T-helper 9 cell (primary cell): Measurements from ENCODE around the gene SLC35C1.
"Not testable (repeated sequence)": the region's sequence is repeated elsewhere in the genome, so short reads cannot be mapped to it uniquely, and the experiment has no call there.

ENCODE experiments used
- DNase-seq: peaks from one replicate; pipeline ENCODE4 v3.0.0-alpha.2; 2020

SLC35C1 gene

DNA sequence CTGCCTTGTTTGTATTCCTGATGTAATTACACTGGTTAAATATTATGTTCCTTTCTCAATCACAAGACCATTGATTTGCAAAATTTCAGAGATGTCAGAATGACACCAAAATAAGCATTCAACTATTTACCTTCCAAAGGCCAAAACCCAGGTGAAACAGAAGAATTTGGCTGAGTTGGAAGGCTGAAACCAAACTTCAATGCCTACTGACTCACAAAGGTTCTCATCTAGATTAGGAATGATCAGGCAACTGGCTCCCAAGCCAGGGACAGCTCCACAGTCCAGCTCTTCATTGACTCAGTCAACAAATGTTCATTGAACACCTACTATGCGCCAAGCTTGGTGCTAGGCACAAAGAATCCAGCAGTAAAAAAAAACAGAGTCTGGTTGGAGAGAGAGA, 13.4 kb upstream of the SLC35C1 start:
- no peak for DNase-seq

DNA sequence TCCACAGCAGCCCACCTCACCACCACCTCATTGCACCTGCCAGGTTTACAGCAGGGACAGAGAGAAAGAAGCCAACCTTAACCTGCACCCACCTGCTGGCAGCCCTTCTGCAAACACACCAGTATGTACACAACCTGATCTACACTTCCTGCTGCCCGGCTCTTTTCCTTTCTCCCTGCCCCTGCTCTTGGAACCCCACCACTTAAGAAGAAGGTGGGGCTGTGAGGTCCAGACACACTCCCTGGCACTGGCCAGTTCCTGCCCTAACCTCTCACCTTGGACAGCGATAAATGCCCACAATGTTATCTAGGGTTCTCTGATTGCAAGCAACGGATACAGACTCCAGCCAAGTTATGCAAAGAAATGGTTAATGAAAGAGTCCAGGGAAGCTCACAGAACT, 10.8 kb upstream of the SLC35C1 start:
- no peak for DNase-seq

DNA sequence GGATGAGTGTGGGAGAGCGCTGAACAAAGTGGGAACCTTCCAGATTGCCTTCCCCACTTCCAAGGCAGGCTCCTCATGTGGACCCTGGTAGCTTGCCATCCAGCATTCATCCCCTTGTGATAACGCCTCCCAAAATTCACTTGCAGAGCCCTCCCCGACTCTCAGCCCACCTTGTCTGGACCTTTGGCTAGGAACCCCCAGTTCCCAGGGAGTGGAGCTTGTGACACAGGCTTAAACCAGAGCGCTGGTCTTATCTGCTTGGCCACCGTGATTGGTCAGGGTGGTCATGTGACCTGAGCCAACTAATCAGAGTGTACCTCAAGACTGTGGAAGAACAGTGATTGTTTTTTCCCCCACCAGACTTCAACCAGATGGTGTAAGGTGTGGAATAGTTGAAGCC, 9.6 kb upstream of the SLC35C1 start:
- no peak for DNase-seq

DNA sequence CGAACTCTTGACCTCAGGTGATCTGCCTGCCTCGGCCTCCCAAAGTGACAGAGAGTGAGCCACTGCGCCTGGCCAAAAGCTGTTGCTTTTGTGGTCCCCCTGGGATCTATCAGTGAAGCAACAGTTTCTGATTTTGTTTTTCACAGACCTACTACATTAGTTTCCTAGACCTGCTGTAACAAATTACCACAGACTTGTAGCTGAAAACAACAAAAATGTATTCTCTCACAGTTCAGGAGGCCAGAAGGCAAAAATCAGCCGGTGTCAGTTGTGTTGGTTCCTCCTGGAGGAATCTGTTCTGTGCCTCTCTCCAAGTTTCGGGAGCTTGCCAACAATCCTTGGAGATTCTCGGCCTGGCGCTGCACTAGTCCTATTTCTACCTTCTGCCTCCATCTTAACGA, 8.5 kb upstream of the SLC35C1 start:
- DNase-seq: no peak

DNA sequence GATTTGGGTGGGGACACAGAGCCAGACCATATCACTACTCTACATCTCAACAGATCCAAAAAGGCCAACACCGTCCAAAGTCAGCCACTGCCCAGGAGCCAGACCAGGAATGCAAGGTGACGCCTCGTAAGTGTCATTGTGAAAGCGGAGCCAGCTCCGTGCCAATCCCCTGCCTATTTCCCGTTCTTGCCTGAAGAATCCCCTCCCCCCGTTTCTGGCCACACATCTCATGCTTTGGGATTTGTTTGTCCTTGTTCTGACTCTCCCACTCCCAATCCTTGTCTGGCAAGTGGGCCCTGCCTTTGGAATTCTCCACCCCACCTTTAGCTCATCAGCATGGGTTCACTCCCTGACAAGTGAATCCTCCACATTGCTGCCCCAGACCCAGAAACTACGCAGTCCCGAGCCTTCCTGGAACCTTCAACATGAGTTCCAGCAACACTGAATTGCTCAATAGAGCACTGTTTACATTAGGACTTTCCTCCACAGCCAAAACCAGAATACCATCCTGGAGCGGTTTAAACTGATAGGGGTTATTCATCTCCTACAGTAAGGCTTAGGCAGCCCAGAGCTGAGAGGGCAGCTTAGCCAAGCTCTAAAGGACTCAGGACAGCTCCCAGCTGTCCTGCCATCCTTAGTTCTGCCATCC, 6.0 kb upstream of the SLC35C1 start:
- no peak for DNase-seq

DNA sequence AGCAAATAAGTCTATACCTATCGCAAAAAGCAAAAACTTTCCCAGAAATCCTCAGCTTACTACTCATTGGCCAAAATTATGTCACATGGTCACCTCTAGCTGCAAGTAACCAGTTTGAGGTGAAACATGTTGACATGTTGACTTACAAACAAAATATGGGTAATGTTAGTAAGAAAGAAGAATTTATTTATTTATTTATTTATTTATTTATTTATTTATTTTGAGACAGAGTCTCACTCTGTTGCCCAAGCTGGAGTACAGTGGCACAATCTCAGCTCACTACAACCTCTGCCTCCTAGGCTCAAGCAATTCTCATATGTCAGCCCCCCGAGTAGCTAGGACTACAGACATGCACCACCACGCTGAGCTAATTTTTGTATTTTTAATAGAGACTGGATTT, 5.4 kb upstream of the SLC35C1 start:
- no peak for DNase-seq

DNA sequence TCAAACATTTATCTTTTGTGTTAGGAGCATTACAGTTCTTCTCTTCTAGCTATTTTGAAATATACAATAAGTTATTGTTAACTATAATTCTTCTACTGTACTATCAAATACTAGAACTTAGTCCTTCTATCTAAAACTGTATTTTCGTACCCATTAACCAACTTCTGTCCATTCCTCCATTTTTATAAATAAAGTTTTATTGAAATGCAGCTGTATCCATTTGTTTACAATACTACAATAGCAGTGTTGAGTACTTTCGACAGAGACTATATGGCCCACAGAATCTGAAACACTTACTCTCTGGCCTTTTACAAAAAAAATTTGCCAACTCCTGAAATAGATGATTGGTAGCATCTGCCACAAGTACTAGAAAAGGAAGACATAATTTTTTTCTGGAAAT, 4.7 kb upstream of the SLC35C1 start:
- DNase-seq: no peak

DNA sequence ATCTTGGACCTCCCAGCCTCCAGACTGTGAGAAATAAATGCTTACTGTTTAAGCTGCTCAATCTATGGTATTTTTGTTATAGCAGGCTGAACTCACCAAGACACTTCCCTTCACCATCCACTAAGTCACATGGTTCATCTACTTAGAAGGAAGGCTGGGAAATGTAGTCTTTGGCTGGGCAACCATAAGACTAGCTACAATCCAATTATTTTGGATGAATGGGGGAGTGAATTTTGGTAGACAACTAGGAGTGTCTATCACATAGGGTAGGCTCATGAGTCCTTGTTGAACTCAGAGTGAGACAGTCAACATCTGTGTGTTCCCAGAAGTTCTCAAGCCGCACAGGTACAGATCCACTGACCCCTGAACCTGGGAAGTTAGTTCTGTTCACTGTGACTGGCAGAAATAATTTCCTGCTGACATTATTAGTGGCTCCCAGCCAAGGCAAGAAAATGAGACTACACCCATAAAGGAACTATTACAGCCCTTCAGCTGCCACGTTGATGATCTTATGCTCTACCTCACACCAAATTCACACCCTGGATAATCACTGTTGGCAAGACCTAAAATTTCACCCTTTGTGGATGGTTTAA, 3.1 kb upstream of the SLC35C1 start:
- no peak for DNase-seq

DNA sequence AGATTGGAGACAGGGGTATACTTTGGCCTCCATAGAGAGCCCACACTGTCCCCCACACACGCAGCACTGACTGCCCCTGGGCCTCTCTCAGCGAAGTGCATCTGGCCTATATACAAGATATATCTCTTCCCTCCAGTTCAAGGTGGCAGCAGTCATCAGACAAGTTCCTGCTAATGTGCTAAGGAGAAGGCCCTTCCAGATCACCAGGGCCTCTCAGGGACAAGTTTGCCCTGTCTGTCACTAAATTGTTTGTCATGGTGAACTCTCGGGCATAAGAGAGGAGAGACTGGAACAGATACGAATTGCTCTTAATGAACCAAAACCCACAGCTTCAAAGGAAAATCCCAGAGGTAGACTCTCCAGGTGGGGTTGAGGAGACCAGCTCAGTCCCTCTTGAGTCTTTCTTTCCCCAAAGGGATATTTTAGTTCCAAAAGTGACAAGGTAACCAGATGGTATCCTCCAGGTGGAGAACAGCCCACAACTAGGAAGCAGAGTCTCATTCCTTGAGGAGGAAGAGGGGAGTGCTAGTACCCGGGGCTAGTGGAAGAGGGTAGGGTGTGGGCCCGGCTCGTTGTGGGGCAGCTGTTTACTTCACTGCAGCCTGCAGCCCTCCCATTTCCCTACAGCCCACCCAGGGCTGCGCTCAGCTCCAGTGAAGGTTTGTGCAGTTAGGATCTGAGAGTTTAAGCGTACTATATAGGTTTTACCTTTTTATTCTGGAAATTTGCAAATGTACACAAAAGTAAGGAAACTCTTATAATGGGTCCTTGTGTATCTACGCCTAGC, 2.2 kb upstream of the SLC35C1 start:
- no peak for DNase-seq

DNA sequence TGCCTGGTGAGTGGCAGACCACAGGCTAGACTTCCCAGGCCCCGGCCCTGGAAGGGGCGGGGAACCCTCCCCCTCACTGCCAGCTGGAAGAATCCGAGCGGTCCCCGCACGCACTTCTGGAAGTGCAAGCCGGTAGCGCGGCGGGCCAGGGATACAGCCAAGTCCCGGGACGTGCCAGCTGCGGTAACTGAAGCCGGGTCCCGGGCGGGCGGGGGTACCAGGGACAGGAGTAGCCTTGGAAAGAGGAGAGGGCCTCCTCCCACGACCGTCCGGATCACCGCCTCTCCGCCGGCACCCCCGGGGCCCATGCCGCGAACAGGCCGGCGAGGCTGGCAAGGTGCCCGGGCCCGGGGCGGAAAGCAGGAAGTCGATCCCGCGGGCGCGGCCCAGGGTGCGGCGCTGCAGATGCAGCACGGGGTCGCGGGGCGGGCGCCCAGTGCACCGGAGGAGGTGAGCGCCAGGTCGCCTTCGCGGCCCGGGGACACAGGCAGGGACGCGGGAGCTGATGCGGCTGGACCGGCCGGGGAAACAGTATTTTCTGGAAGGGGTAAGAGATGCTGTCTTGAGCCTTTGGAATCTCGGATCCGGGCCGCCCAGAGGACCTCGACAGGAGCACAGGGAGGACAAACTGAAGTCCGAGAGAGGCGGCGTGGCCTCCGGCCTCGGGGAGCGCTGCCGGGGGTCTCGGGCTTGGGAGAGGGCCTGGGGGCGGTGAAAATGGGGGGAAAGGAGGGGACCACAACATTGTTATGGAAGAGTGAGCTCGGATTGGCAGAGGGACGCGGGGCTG, 783 bp upstream of the SLC35C1 start:
- DNase-seq: peak; percentile 61

DNA sequence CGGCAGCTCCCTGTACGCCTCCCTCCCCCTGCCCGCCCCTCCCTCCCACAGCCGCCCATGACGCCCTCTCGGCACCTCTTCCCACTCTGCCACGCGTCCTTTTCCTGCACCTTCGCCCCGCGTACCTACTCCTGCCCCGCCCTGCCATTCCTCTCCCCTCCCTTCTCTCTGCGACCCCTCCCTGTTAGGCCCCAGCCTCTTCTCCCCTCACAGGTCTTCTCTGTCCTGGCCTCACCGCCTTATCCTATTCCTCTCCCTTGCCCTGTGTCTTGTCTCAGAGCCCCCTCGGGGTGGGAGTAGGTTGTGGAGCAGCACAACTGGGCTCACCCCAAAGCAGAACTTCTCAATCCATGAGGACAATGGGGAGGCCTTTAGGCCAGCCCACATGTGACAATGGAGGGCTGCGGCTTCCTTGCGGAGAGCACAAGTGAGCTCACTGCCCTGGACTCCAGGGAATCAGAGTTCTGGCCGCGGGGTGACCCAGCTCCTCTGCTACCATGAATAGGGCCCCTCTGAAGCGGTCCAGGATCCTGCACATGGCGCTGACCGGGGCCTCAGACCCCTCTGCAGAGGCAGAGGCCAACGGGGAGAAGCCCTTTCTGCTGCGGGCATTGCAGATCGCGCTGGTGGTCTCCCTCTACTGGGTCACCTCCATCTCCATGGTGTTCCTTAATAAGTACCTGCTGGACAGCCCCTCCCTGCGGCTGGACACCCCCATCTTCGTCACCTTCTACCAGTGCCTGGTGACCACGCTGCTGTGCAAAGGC, 539 bp downstream of the SLC35C1 start:
- DNase-seq: no peak

DNA sequence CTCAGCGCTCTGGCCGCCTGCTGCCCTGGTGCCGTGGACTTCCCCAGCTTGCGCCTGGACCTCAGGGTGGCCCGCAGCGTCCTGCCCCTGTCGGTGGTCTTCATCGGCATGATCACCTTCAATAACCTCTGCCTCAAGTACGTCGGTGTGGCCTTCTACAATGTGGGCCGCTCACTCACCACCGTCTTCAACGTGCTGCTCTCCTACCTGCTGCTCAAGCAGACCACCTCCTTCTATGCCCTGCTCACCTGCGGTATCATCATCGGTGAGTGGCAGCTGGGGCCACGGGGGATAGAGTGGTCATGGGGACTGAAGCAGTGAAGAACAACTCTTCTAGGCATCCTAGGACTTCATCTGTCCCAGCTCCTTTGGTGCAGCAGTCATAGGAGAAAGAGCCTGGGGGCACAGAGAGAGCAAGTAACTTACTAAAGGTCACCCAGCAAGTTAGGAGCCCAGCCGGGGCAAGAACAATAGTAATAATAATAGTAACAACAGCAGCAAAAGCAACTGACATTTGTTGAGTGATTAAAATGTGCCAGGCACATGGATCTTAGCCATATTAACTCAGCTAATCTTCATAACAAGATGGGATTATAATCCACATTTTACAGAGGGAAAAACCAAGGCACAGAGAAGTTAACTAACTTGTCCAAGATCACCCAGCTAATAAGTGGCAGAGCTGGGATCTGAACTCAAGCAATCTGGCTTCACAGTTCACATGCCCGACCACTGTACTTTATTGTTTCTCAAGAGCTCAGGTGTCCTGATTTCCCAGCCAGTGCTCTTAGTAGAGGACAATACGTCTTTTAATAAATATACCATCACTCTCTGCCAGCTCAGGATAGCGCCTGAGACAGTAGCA, 1.4 kb downstream of the SLC35C1 start:
- DNase-seq: no peak

DNA sequence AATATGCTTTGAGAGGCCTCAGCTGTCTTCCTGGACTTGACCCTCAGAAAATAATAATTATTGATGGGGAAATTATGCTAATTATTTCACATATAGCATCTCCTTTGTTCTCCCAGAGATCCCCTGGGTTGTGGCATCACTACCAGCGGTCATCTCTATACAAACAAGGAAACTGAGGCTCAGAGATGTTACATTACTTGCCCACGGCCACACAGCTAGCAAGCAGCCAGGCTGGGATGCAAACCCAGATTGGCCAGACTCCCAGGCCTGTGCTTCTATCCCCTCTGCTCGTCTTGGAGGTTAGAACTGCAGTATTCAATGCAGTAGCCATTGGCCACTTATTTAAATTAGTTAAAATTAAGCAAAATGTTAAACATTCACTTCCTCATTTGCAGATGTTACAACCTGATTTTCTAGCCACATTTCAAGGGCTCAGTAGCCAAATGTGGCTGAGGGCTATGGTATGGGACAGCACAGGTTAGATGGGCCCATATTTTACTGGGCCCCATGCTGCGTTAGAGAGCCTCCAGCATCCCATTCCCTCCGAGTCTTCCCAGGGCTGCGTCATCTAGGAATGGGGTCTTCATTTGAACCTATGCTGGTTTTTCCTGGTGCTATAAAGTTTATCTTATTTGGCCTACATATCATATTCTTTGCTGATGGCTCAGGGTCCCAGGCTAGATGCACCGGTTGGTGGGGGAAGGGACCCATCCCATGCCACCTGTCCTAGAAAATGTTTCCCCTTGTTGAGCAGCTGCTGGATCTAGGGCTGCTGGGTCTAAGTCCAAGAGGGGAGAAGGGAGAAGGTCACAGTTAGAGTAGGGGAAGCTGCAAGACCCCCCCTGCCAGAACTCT, 2.2 kb downstream of the SLC35C1 start:
- no peak for DNase-seq

DNA sequence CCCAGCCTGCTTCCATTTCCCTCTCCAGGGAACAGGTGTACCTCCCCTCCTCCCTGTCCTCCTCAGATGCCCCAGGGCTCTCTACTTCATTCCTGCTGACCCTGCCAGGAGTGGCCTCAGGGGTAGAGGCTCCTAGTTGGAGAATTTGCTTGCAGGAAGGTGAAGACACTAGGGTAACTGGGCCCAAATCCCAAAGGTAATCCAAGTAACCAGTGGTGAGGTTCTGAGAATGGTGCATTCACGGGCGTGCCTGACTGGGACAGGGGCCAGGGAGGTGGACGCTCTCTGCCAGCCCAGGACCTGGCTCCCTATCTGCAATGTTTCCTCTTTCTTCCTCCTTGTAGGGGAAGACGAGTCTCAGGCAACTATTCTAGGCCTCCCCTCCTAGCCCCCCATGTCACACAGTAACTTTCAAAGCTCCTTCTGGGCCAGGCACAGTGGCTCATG, 2.9 kb downstream of the SLC35C1 start:
- DNase-seq: no peak

DNA sequence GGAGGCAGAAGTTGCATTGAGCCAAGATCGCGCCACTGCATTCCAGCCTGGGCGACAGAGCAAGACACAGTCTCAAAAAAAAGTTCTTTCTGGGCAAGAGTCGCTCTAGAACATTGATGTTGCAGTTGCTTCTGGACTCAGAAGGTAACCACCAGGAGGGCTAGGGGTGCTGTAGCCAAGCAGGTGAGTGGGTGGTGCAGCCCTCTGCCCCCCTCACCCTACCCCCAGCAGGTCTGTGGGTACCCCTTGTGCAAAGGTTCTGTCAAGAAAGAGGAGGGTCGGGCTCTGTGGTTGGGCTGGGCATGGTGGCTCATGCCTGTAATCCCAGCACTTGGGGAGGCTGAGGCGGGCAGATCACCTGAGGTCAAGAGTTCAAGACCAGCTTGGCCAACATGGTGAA, 3.5 kb downstream of the SLC35C1 start:
- not testable (repeated sequence) for DNase-seq

DNA sequence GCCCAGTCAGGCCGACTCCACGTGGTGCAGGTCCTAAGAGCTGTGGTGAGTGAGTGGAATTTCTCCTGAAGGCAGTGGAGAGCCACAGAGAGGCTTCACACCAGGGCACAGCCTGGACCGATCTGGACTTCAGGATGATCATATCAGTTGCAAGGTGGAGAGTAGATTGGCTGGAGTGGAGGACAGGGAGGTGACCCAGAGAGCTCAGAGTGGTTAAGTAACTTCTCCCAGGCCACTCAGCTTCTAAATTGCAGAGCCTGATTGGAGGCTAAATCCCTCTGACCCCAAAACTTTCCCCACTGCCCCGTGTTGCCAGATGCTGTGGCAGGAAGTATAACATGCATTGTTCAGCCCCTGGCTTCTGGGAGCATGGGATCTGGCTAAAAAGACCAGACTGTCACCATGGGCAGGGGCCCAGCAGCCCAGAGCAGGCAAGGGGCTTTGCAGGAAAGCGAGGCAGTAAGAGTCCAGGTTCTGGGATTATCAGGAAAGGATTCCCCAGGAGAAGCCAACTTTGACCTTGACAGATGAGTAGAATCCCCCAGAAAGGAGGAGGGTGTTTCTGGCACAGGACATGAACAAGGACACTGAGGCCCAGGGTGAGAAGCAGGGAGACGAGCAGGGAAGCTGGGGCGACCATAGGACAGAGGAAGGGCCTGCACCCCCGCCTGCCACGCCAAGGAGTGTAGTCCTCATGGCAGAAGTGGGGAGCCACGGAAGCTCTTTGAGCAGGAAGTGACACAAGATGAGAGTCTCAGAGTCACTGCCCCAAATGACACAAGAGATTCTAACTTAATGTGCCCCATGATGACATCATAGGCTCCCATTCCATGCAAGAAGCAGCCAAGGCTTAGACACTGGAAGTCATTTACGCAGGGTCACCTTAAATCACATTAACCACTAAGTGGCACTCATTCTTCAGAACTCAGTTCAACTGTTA, 4.8 kb downstream of the SLC35C1 start:
- DNase-seq: no peak

DNA sequence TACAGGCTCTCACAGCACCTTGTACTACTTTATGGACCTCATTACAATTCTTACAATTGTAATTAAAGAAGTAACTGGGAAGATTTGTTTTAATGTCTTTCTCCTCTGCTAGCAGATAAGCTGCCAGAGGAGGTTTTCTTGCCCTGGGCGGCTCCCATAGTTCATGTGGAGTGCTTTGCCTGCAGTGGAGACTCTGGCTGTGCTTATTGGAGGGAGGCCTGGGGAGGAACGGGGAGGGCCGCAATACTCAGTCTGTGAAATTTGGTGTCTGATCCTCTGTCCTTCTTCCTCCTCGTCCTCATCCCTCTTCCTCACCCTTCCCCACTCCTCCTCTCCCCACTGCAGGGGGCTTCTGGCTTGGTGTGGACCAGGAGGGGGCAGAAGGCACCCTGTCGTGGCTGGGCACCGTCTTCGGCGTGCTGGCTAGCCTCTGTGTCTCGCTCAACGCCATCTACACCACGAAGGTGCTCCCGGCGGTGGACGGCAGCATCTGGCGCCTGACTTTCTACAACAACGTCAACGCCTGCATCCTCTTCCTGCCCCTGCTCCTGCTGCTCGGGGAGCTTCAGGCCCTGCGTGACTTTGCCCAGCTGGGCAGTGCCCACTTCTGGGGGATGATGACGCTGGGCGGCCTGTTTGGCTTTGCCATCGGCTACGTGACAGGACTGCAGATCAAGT, 5.6 kb downstream of the SLC35C1 start:
- DNase-seq: no peak

DNA sequence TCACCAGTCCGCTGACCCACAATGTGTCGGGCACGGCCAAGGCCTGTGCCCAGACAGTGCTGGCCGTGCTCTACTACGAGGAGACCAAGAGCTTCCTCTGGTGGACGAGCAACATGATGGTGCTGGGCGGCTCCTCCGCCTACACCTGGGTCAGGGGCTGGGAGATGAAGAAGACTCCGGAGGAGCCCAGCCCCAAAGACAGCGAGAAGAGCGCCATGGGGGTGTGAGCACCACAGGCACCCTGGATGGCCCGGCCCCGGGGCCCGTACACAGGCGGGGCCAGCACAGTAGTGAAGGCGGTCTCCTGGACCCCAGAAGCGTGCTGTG, 6.1 kb downstream of the SLC35C1 start:
- no peak for DNase-seq
